SJSA1 (cell line): ENCODE measurements around the gene PIK3R3. TPM values are rescaled to one million over a fixed set of nuclear protein-coding genes. Genes with fewer than 3 reads are reported as not detected.

Source experiments
- DNase-seq, 2 experiments: peaks; one replicate each; pipeline ENCODE4 v3.0.0-alpha.2; 2015 to 2020; ENCODE audit warnings: low spot score in 2 of 2, low read depth in 1 of 2
- H3K27ac ChIP-seq: fragments of 250-450 bp; sonication (Bioruptor Pico); 2 replicates; pipeline ENCODE4 v1.5.1; 2020; ENCODE audit warnings: mild to moderate bottlenecking, moderate library complexity
- H3K27me3 ChIP-seq: fragments of 250-450 bp; sonication (Bioruptor Pico); replicated peaks from 2 replicates; pipeline ENCODE4 v1.5.1; 2020; ENCODE audit warnings: mild to moderate bottlenecking, moderate library complexity
- H3K36me3 ChIP-seq: fragments of 250-450 bp; sonication (Bioruptor Pico); 2 replicates; pipeline ENCODE4 v1.5.1; 2020; ENCODE audit warnings: mild to moderate bottlenecking
- H3K4me1 ChIP-seq: fragments of 250-450 bp; sonication (Bioruptor Pico); replicated peaks from 2 replicates; pipeline ENCODE4 v1.6.1; 2021; ENCODE audit warnings: mild to moderate bottlenecking
- H3K4me3 ChIP-seq: fragments of 250-450 bp; sonication (Bioruptor Pico); 2 replicates; pipeline ENCODE4 v1.5.1; 2020; ENCODE audit warnings: mild to moderate bottlenecking
- H3K9me3 ChIP-seq: fragments of 250-450 bp; sonication (Bioruptor Pico); replicated peaks from 2 replicates; pipeline ENCODE4 v1.5.1; 2020; ENCODE audit warnings: mild to moderate bottlenecking
- total RNA-seq: library from RNA; depleted of rRNA; stranded (reverse); fragments of >200 nt; shearing (Covaris generic); gene quantifications from 2 replicates; pipeline ENCODE4 v1.2.3, GENCODE V29; 2014; rRNA removed

Gene PIK3R3
- 12.4 and 15.2 TPM in 2 replicates for total RNA-seq

GRCh38 chr1:46132529-46133180 is at the start of gene PIK3R3:
PIK3R3 (minus strand) TSS chr1:46132629; CDS start chr1:46131952, 677 bp downstream.
- H3K36me3 ChIP-seq = no peaks in the 10 kb centered on the region
- peak; percentile 99 for DNase-seq
- no peaks in the 10 kb centered on the region for H3K9me3 ChIP-seq
- no peaks in the 10 kb centered on the region for H3K27me3 ChIP-seq
- H3K4me1 ChIP-seq = peaks cover 24% of the 10 kb centered on the region
- peak within 1 kb of the TSS; percentile 50 for H3K4me3 ChIP-seq
- H3K27ac ChIP-seq = peak within 1 kb of the TSS; percentile 99

- Histone ChIP-seq H3K4me3 (no peak overlapping the region), H3K27ac (no peak overlapping the region), H3K4me1 (peaks cover 23% of the 10 kb centered on the region), H3K27me3 (no peaks in the 10 kb centered on the region), H3K36me3 (0 out of 2 replicates have a peak, but pooled peaks cover 3% of the 10 kb centered on the region), H3K9me3 (no peaks in the 10 kb centered on the region)
- no peak for DNase-seq
Observed at GRCh38 chr1:46181343-46182260, 49.2 kb upstream of the PIK3R3 start.

GRCh38 chr1:46180082-46180616 is 47.7 kb upstream of the PIK3R3 start:
- H3K9me3 ChIP-seq = no peaks in the 10 kb centered on the region
- peaks cover 23% of the 10 kb centered on the region for H3K4me1 ChIP-seq
- no peak overlapping the region for H3K4me3 ChIP-seq
- H3K27me3 ChIP-seq = no peaks in the 10 kb centered on the region
- no peak for DNase-seq
- no peaks in the 10 kb centered on the region for H3K36me3 ChIP-seq
- H3K27ac ChIP-seq = no peak overlapping the region

GRCh38 chr1:46179138-46180081 is 47.0 kb upstream of the PIK3R3 start:
- H3K27me3 ChIP-seq = no peaks in the 10 kb centered on the region
- H3K9me3 ChIP-seq = no peaks in the 10 kb centered on the region
- H3K4me1 ChIP-seq = peaks cover 23% of the 10 kb centered on the region
- H3K27ac ChIP-seq = no peak overlapping the region
- no peak overlapping the region for H3K4me3 ChIP-seq
- no peaks in the 10 kb centered on the region for H3K36me3 ChIP-seq
- peak; percentile 77 to 86 for DNase-seq

GRCh38 chr1:46176211-46176865 is 43.9 kb upstream of the PIK3R3 start, which contains the start of gene P3R3URF:
P3R3URF (minus strand) TSS chr1:46176488; CDS start chr1:46176471, 17 bp downstream.
- no peak for DNase-seq
- Histone ChIP-seq H3K27ac (no peak within 1 kb of the TSS), H3K27me3 (no peaks in the 10 kb centered on the region), H3K36me3 (no peaks in the 10 kb centered on the region), H3K4me3 (no peak within 1 kb of the TSS), H3K9me3 (no peaks in the 10 kb centered on the region), H3K4me1 (peaks cover 12% of the 10 kb centered on the region)

- no peak for DNase-seq
Observed at GRCh38 chr1:46175243-46175642, 42.8 kb upstream of the PIK3R3 start.

GRCh38 chr1:46174448-46175231 is 42.2 kb upstream of the PIK3R3 start, which contains the start of gene TSPAN1:
TSPAN1 (plus strand) TSS chr1:46175087; CDS start chr1:46181108, 6,021 bp downstream.
- no peak within 1 kb of the TSS for H3K4me3 ChIP-seq
- H3K36me3 ChIP-seq = no peaks in the 10 kb centered on the region
- H3K27me3 ChIP-seq = no peaks in the 10 kb centered on the region
- peaks cover 12% of the 10 kb centered on the region for H3K4me1 ChIP-seq
- H3K9me3 ChIP-seq = no peaks in the 10 kb centered on the region
- no peak within 1 kb of the TSS for H3K27ac ChIP-seq
- DNase-seq = no peak

More at GRCh38 chr1:46175243-46175642, 42.8 kb upstream of the PIK3R3 start:
- Histone ChIP-seq H3K9me3 (no peaks in the 10 kb centered on the region), H3K4me1 (peaks cover 12% of the 10 kb centered on the region), H3K4me3 (no peak overlapping the region), H3K27me3 (no peaks in the 10 kb centered on the region), H3K27ac (no peak overlapping the region), H3K36me3 (no peaks in the 10 kb centered on the region)

- H3K27me3 ChIP-seq = no peaks in the 10 kb centered on the region
- H3K4me1 ChIP-seq = peaks cover 7% of the 10 kb centered on the region
- H3K9me3 ChIP-seq = no peaks in the 10 kb centered on the region
- no peaks in the 10 kb centered on the region for H3K36me3 ChIP-seq
- DNase-seq = no peak
- H3K4me3 ChIP-seq = no peak overlapping the region
- no peak overlapping the region for H3K27ac ChIP-seq
Observed at GRCh38 chr1:46173361-46173856, 41.0 kb upstream of the PIK3R3 start.

- H3K4me1 ChIP-seq = peaks cover 7% of the 10 kb centered on the region
- no peak overlapping the region for H3K4me3 ChIP-seq
- H3K9me3 ChIP-seq = no peaks in the 10 kb centered on the region
- no peaks in the 10 kb centered on the region for H3K36me3 ChIP-seq
- no peak for DNase-seq
- H3K27ac ChIP-seq = no peak overlapping the region
- no peaks in the 10 kb centered on the region for H3K27me3 ChIP-seq
Observed at GRCh38 chr1:46172321-46172720, 39.9 kb upstream of the PIK3R3 start.

- Histone ChIP-seq H3K9me3 (no peaks in the 10 kb centered on the region), H3K4me3 (no peak overlapping the region), H3K36me3 (no peaks in the 10 kb centered on the region), H3K4me1 (peaks cover 7% of the 10 kb centered on the region), H3K27me3 (no peaks in the 10 kb centered on the region), H3K27ac (no peak overlapping the region)
- no peak for DNase-seq
Observed at GRCh38 chr1:46171871-46172270, 39.4 kb upstream of the PIK3R3 start.

- H3K27ac ChIP-seq = no peak overlapping the region
- H3K27me3 ChIP-seq = no peaks in the 10 kb centered on the region
- peaks cover 7% of the 10 kb centered on the region for H3K4me1 ChIP-seq
- no peak overlapping the region for H3K4me3 ChIP-seq
- H3K36me3 ChIP-seq = no peaks in the 10 kb centered on the region
- no peak for DNase-seq
- H3K9me3 ChIP-seq = no peaks in the 10 kb centered on the region
Observed at GRCh38 chr1:46171351-46171750, 38.9 kb upstream of the PIK3R3 start.
